H1 (cell line): Measurements from ENCODE around the gene G3BP1. TPM values are rescaled to one million over a fixed set of nuclear protein-coding genes. Genes with fewer than 3 reads are reported as not detected.

Experiments used
- CTCF ChIA-PET: fragments of 300-600 bp; sonication (Branson Sonifier 250); formaldehyde crosslinking; loops from one replicate; lab custom pipeline; 2021; ENCODE audit not compliant: partially characterized antibody; lab: Charles Lee
- POLR2A ChIA-PET: fragments of 300-600 bp; sonication (Branson Sonifier 250); formaldehyde crosslinking; loops from one replicate; lab custom pipeline; 2021; ENCODE audit warnings: inconsistent platforms; ENCODE audit not compliant: partially characterized antibody; lab: Charles Lee
- DNase-seq, 2 experiments: peaks; one replicate each; pipeline versions ENCODE4 v3.0.0 to v3.0.0-alpha.2; 2010 to 2022; ENCODE audit warnings: low spot score in 2 of 2, low read depth in 1 of 2, mixed read lengths in 1 of 2
- FAIRE-seq: peaks from 2 replicates; lab custom pipeline; 2011; peaks lifted over from hg19 to GRCh38; lab: Jason Lieb, UNC
- H2AFZ ChIP-seq: 2 replicates; pipeline ENCODE4 v1.8.1; 2012; ENCODE audit warnings: low read length, inconsistent platforms
- H2AK5ac ChIP-seq: 2 replicates; pipeline ENCODE4 v1.6.1; 2013; ENCODE audit warnings: low read depth, low read length
- H2BK120ac ChIP-seq: replicated peaks from 2 replicates; pipeline ENCODE3; 2013; ENCODE audit warnings: low read depth, low read length, inconsistent platforms
- H2BK12ac ChIP-seq: 2 replicates; pipeline ENCODE4 v1.6.1; 2013; ENCODE audit warnings: low read depth, low read length
- H2BK15ac ChIP-seq: 2 replicates; pipeline ENCODE4 v1.6.1; 2013; ENCODE audit warnings: low read length
- H2BK20ac ChIP-seq: 2 replicates; pipeline ENCODE4 v1.6.1; 2013; ENCODE audit warnings: low read length
- H2BK5ac ChIP-seq: 2 replicates; pipeline ENCODE4 v1.6.1; 2013; ENCODE audit warnings: low read depth, low read length
- H3K14ac ChIP-seq: 2 replicates; pipeline ENCODE4 v1.6.1; 2013; ENCODE audit warnings: inconsistent platforms; ENCODE audit not compliant: insufficient read length
- H3K18ac ChIP-seq: 2 replicates; pipeline ENCODE4 v1.6.1; 2013; ENCODE audit warnings: low read length; ENCODE audit errors: extremely low read depth
- H3K23ac ChIP-seq: 2 replicates; pipeline ENCODE4 v1.6.1; 2013; ENCODE audit warnings: inconsistent platforms; ENCODE audit not compliant: insufficient read length
- H3K23me2 ChIP-seq: 2 replicates; pipeline ENCODE4 v1.6.1; 2013; ENCODE audit warnings: low read depth, low read length
- H3K27ac ChIP-seq: 2 replicates; pipeline ENCODE4 v1.6.1; 2011; ENCODE audit warnings: low read depth, low read length, inconsistent platforms
- H3K27me3 ChIP-seq, 4 experiments: replicated peaks in 1 of 4; 1 replicate in 1 of 4; 2 replicates in 3 of 4; pipeline versions ENCODE4 v1.6.1 to v1.8.1; 2011 to 2013; ENCODE audit warnings: low read length in 3 of 4, mild to moderate bottlenecking in 3 of 4, inconsistent platforms in 2 of 4, mixed read lengths in 2 of 4, moderate library complexity in 1 of 4; ENCODE audit not compliant: control insufficient read depth in 3 of 4, insufficient read depth in 3 of 4; ENCODE audit errors: extremely low read depth in 1 of 4
- H3K36me3 ChIP-seq, 4 experiments: 2 replicates each; pipeline versions ENCODE4 v1.6.1 to v1.8.1; 2011 to 2013; ENCODE audit warnings: mild to moderate bottlenecking in 4 of 4, low read length in 3 of 4, moderate library complexity in 2 of 4, control low read depth in 1 of 4, inconsistent platforms in 1 of 4; ENCODE audit not compliant: insufficient read depth in 4 of 4, control insufficient read depth in 2 of 4
- H3K4ac ChIP-seq: replicated peaks from 2 replicates; pipeline ENCODE3; 2013; ENCODE audit warnings: low read length, low read depth, mixed read lengths, inconsistent platforms; ENCODE audit not compliant: insufficient read length
- H3K4me1 ChIP-seq, 4 experiments: replicated peaks in 1 of 4; 1 replicate in 1 of 4; 2 replicates in 3 of 4; pipeline versions ENCODE4 v1.6.1 to v1.8.1; 2011 to 2013; ENCODE audit warnings: low read length in 3 of 4, inconsistent platforms in 2 of 4, mixed read lengths in 1 of 4; ENCODE audit not compliant: insufficient read depth in 4 of 4, control insufficient read depth in 3 of 4
- H3K4me2 ChIP-seq, 2 experiments: 2 replicates each; pipeline versions ENCODE4 v1.6.1 to v1.8.1; 2011 to 2013; ENCODE audit warnings: low read depth in 2 of 2, low read length in 2 of 2, control low read depth in 1 of 2, inconsistent platforms in 1 of 2, mild to moderate bottlenecking in 1 of 2; ENCODE audit not compliant: insufficient read depth in 1 of 2
- H3K4me3 ChIP-seq, 4 experiments: fragments of 200-600, 300-600 bp in 1 of 4; sonication (generic), shearing (Covaris generic), sonication (Bioruptor Twin) in 1 of 4; 2 replicates each; pipeline versions ENCODE4 v1.5.1 to v1.8.1; 2011 to 2016; ENCODE audit warnings: low read length in 4 of 4, low read depth in 3 of 4, control low read depth in 2 of 4, inconsistent platforms in 2 of 4, mild to moderate bottlenecking in 2 of 4, mixed read lengths in 1 of 4, moderate library complexity in 1 of 4; ENCODE audit not compliant: insufficient read depth in 2 of 4; ENCODE audit errors: extremely low read depth in 1 of 4
- H3K56ac ChIP-seq: replicated peaks from 2 replicates; pipeline ENCODE3; 2013; ENCODE audit warnings: low read depth, mild to moderate bottlenecking, mixed read lengths, low read length, inconsistent platforms; ENCODE audit not compliant: insufficient read length
- H3K79me1 ChIP-seq: 2 replicates; pipeline ENCODE4 v1.6.1; 2013; ENCODE audit warnings: low read depth, low read length, control low read depth
- H3K79me2 ChIP-seq, 2 experiments: 2 replicates each; pipeline versions ENCODE4 v1.6.1 to v1.8.1; 2012 to 2013; ENCODE audit warnings: low read length in 2 of 2, mild to moderate bottlenecking in 2 of 2, inconsistent platforms in 1 of 2; ENCODE audit not compliant: insufficient read depth in 2 of 2, control insufficient read depth in 1 of 2
- H3K9ac ChIP-seq, 4 experiments: replicated peaks in 1 of 4; 1 replicate in 1 of 4; 2 replicates in 3 of 4; pipeline versions ENCODE4 v1.6.1 to v1.8.1; 2011 to 2013; ENCODE audit warnings: low read depth in 3 of 4, low read length in 3 of 4, control low read depth in 2 of 4, mild to moderate bottlenecking in 2 of 4, moderate library complexity in 2 of 4, inconsistent platforms in 1 of 4; ENCODE audit errors: extremely low read depth in 1 of 4
- H3K9me3 ChIP-seq, 2 experiments: 2 replicates each; pipeline versions ENCODE4 v1.6.1 to v1.8.1; 2012 to 2013; ENCODE audit warnings: mild to moderate bottlenecking in 2 of 2, moderate library complexity in 2 of 2, control low read depth in 1 of 2, inconsistent platforms in 1 of 2, low read depth in 1 of 2, low read length in 1 of 2, mixed read lengths in 1 of 2; ENCODE audit not compliant: insufficient read depth in 2 of 2
- H4K20me1 ChIP-seq, 2 experiments: replicated peaks in 1 of 2; 2 replicates each; pipeline versions ENCODE3 to v1.8.1; 2011 to 2013; ENCODE audit warnings: inconsistent platforms in 2 of 2, low read length in 2 of 2, mild to moderate bottlenecking in 1 of 2; ENCODE audit not compliant: insufficient read depth in 2 of 2, control insufficient read depth in 1 of 2
- H4K5ac ChIP-seq: 2 replicates; pipeline ENCODE4 v1.6.1; 2013; ENCODE audit warnings: low read length, low read depth, mixed read lengths, inconsistent platforms; ENCODE audit not compliant: insufficient read length
- H4K8ac ChIP-seq: 2 replicates; pipeline ENCODE4 v1.8.0; 2013; ENCODE audit warnings: mild to moderate bottlenecking, moderate library complexity, low read length, inconsistent platforms; ENCODE audit not compliant: insufficient read depth; ENCODE audit errors: extremely low read depth
- H4K91ac ChIP-seq: replicated peaks from 2 replicates; pipeline ENCODE3; 2013; ENCODE audit warnings: low read length, mixed read lengths, inconsistent platforms; ENCODE audit not compliant: insufficient read length
- FOSL1 ChIP-seq: IDR thresholded peaks from 2 replicates; pipeline ENCODE4 v1.6.1; 2011; ENCODE audit warnings: mild to moderate bottlenecking, low read depth, low read length, moderate library complexity; ENCODE audit not compliant: insufficient read depth
- GABPA ChIP-seq: IDR thresholded peaks from 2 replicates; pipeline ENCODE4 v1.6.1; 2011; ENCODE audit warnings: mild to moderate bottlenecking, low read length, moderate library complexity, borderline replicate concordance; ENCODE audit not compliant: insufficient read depth
- RAD21 ChIP-seq, 2 experiments: IDR thresholded peaks in 1 of 2; conservative IDR thresholded peaks in 1 of 2; 2 replicates each; pipeline ENCODE4 v1.6.1; 2011; ENCODE audit warnings: low read depth in 2 of 2, low read length in 2 of 2, improper control_type of control experiment in 1 of 2, inconsistent platforms in 1 of 2, mild to moderate bottlenecking in 1 of 2, moderate library complexity in 1 of 2
- RXRA ChIP-seq: IDR thresholded peaks from 2 replicates; pipeline ENCODE4 v1.6.1; 2011; ENCODE audit warnings: low read depth, mild to moderate bottlenecking, low read length, moderate library complexity; ENCODE audit not compliant: insufficient read depth
- TAF1 ChIP-seq: IDR thresholded peaks from 2 replicates; pipeline ENCODE4 v1.6.1; 2011; ENCODE audit warnings: mild to moderate bottlenecking, low read depth, low read length
- TCF12 ChIP-seq: IDR thresholded peaks from 2 replicates; pipeline ENCODE4 v1.6.1; 2011; ENCODE audit warnings: low read depth, mild to moderate bottlenecking, low read length
- TEAD4 ChIP-seq: IDR thresholded peaks from 2 replicates; pipeline ENCODE4 v1.6.1; 2012; ENCODE audit warnings: low read depth, low read length, inconsistent platforms, mixed read lengths
- WGBS, 2 experiments: shearing (Covaris generic) in 1 of 2; methylation state at CpG; one replicate each; pipeline versions ENCODE4 v1.1.6 to v1.1.7; 2013 to 2015; ENCODE audit warnings: low lambda C conversion rate in 2 of 2, mixed read lengths in 2 of 2, inconsistent platforms in 1 of 2, low coverage in 1 of 2, missing lambda C conversion rate in 1 of 2; ENCODE audit not compliant: insufficient replicate concordance in 2 of 2, insufficient coverage in 1 of 2, insufficient read length in 1 of 2; ENCODE audit errors: extremely low coverage in 1 of 2, missing lambda C conversion rate in 1 of 2; 5-methylcytosine and 5-hydroxymethylcytosine counted together
- polyA plus RNA-seq, 7 experiments: library from polyadenylated mRNA; depleted of rRNA in 3 of 7; stranded (reverse) in 5 of 7; unstranded in 2 of 7; fragments of >200 nt in 5 of 7; fragments of 200-250 nt in 2 of 7; gene quantifications; 1 replicate in 5 of 7; 2 replicates in 1 of 7; 4 replicates in 1 of 7; pipeline versions ENCODE4 v1.2.1 to v1.2.3, GENCODE V29; 2011 to 2013; ENCODE audit warnings: missing spikeins in 2 of 7, mixed read lengths in 2 of 7
- total RNA-seq: library from RNA; stranded (reverse); fragmentation: NEBNext Ultra II Directional; extraction: Animal tissue kit (Norgen Biotek cat#: 25700); gene quantifications from 2 replicates; pipeline ENCODE4 v1.2.1, GENCODE V29; 2021
- TF ChIP-seq, protein P1 (sequence below): IDR thresholded peaks from 2 replicates; pipeline ENCODE4 v1.6.1; 2012; ENCODE audit warnings: inconsistent platforms

Gene G3BP1
- total and polyA plus RNA-seq, 2 of the 8 experiments (the other 6 are each of a cell fraction or from before 2014, with no cell fraction given) = 71.2 to 516 TPM

DNA sequence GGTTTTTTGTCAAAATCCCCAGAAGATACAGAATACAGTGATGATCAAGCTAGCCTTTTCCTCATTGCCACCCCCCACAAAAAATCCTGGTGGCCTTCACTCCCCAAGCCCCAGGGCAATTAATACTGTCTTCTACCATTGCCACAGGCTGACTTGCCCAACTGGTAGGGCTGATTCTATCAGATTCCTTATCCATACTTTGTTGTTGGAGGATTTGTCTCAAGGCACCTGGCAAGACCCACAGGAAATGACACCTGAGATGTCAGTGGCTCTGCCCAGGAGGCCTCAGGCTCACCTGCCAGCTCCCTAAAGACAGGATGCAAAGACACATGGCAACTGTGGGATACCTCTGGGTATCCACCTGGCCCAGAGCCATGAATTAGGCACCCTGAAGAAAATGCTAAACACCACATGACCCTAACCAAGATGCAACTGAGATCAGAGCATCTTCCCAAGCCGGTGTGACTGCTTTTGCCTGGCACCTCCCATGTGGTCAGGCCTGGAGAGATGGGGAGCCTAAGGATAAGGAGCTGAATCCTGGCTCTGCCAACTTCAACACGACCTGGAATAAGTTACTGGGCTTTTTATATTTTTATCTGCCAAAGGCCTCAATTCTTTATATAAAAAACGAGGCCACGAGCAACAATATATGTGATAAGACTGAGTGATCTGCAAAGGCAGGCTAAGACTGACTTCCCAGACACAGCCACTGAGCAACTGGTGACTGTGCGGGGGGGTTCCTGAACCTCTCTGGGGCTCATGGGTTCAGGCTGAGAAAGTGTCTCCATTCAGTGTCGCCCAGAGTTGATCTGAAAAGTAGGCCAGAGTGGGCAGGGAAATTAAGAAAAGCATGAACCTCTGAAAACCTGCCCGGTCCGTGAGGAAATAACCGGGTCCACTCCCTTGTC, 14.3 kb upstream of the G3BP1 start:
- Histone ChIP-seq H3K9me3 (no peaks in the 10 kb centered on the region), H3K14ac (no peak overlapping the region), H3K18ac (peak overlapping the region; percentile 7; the same call in 1 of the 2 replicates), H2AK5ac (no peak overlapping the region), H2BK5ac (no peak overlapping the region), H3K56ac (no peak overlapping the region), H2BK12ac (no peak overlapping the region), H3K36me3 (peaks cover 0 to 8% (median 0%) of the 10 kb centered on the region in 4 experiments; a peak in 1 of 8 replicates), H2AFZ (no peak overlapping the region), H3K23me2 (peaks cover 6% of the 10 kb centered on the region), H4K5ac (no peak overlapping the region), H3K23ac (no peak overlapping the region), H3K27me3 (no peaks in the 10 kb centered on the region), H3K27ac (no peak overlapping the region), H2BK15ac (no peak overlapping the region), H3K79me1 (no peaks in the 10 kb centered on the region), H2BK120ac (no peak overlapping the region), H3K79me2 (no peaks in the 10 kb centered on the region), H3K9ac (peak overlapping the region; percentile 13 to 78 (median 53); a peak in 5 of 7 replicates), H2BK20ac (no peak overlapping the region), H4K8ac (no peak overlapping the region), H3K4me2 (peak overlapping the region; percentile 85 to 86), H3K4me3 (peak overlapping the region; percentile 61 to 90 (median 72)), H4K91ac (no peak overlapping the region), H3K4ac (no peak overlapping the region), H3K4me1 (peaks cover 5 to 14% (median 7%) of the 10 kb centered on the region in 4 experiments), H4K20me1 (no peaks in the 10 kb centered on the region)
- ChIA-PET CTCF (interaction anchor here (0.7 to 38.0 kb wide), 7 partner anchors 9 to 237 kb away, joined by 3 to 991 read pairs (median 11); partner anchors contain the start of genes G3BP1 and SPARC), POLR2A (interaction anchor here (0.6 to 19.5 kb wide), 12 partner anchors 9 to 1081 kb away, joined by 3 to 182 read pairs (median 4); partner anchors contain the start of gene G3BP1)
- FAIRE-seq (no peak), DNase-seq (no peak)
- TF ChIP-seq, protein P1, sequence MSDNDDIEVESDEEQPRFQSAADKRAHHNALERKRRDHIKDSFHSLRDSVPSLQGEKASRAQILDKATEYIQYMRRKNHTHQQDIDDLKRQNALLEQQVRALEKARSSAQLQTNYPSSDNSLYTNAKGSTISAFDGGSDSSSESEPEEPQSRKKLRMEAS = peak; percentile 40; the same call in 1 of the 2 replicates
- TF ChIP-seq GABPA (no peak), TAF1 (no peak; the same call in 1 of the 2 replicates), RXRA (no peak), TCF12 (0 out of 2 replicates have a peak, but pooled peaks have one; percentile 34), TEAD4 (no peak), RAD21 (IDR thresholded peaks at IDR 0.05 in 1 of 2, conservative IDR thresholded peaks at IDR 0.05 in 1 of 2; ENCODE audit: low read depth in 2 of 2, low read length in 2 of 2) (no peak), FOSL1 (no peak)
- WGBS, 2 experiments = 33% methylated on average over 9 of the region's 9 CpGs; no CpG with 5 or more reads in 1 of the 2 experiments
